ENCODE results near the gene ARHGAP10.

Gene ARHGAP10

GRCh38 chr4:147732518-147733235 lies 789 bp downstream of the ARHGAP10 start:
- no peak for FAIRE-seq

- FAIRE-seq: no peak
Observed at GRCh38 chr4:147733716-147734344, 1.9 kb downstream of the ARHGAP10 start.

GRCh38 chr4:147734496-147734895 lies 2.6 kb downstream of the ARHGAP10 start:
- no peak for FAIRE-seq

GRCh38 chr4:147735413-147736301 lies 3.8 kb downstream of the ARHGAP10 start:
- no peak for FAIRE-seq

- FAIRE-seq: no peak
Observed at GRCh38 chr4:147736458-147736857, 4.6 kb downstream of the ARHGAP10 start.

GRCh38 chr4:147737623-147738022 lies 5.7 kb downstream of the ARHGAP10 start:
- no peak for FAIRE-seq

GRCh38 chr4:147739239-147739823 lies 7.4 kb downstream of the ARHGAP10 start:
- no peak for FAIRE-seq

GRCh38 chr4:147740176-147740575 lies 8.3 kb downstream of the ARHGAP10 start:
- no peak for FAIRE-seq

GRCh38 chr4:147741190-147741788 lies 9.4 kb downstream of the ARHGAP10 start:
- no peak for FAIRE-seq

- FAIRE-seq: no peak
Observed at GRCh38 chr4:147747787-147748454, 16.0 kb downstream of the ARHGAP10 start.

GRCh38 chr4:147749811-147750321 lies 18.0 kb downstream of the ARHGAP10 start:
- FAIRE-seq: no peak

GRCh38 chr4:147753047-147753446 lies 21.2 kb downstream of the ARHGAP10 start:
- no peak for FAIRE-seq

GRCh38 chr4:147754037-147754445 lies 22.2 kb downstream of the ARHGAP10 start:
- no peak for FAIRE-seq

- no peak for FAIRE-seq
Observed at GRCh38 chr4:147755561-147756295, 23.8 kb downstream of the ARHGAP10 start.

- FAIRE-seq: no peak
Observed at GRCh38 chr4:147756417-147756816, 24.5 kb downstream of the ARHGAP10 start.

GRCh38 chr4:147760176-147760575 lies 28.3 kb downstream of the ARHGAP10 start:
- no peak for FAIRE-seq

GRCh38 chr4:147760695-147761094 lies 28.8 kb downstream of the ARHGAP10 start:
- no peak for FAIRE-seq

GRCh38 chr4:147761218-147761883 lies 29.5 kb downstream of the ARHGAP10 start:
- FAIRE-seq: no peak

GRCh38 chr4:147764337-147764736 lies 32.4 kb downstream of the ARHGAP10 start:
- FAIRE-seq: no peak

- FAIRE-seq: no peak
Observed at GRCh38 chr4:147765121-147765529, 33.2 kb downstream of the ARHGAP10 start.

- FAIRE-seq: no peak
Observed at GRCh38 chr4:147768113-147768512, 36.2 kb downstream of the ARHGAP10 start.

Data from A204.1 (cell line).